Neural cell (in vitro differentiated cells): Measurements from ENCODE around the gene ORM2. TPM values are rescaled to one million over a fixed set of nuclear protein-coding genes. Genes with fewer than 3 reads are reported as not detected.
"Not testable (repeated sequence)": the region's sequence is repeated elsewhere in the genome, so short reads cannot be mapped to it uniquely, and the experiment has no call there.

Source experiments
- H2AFZ ChIP-seq: fragments of 200-600, 300-800 bp; sonication (generic), shearing (Covaris generic); 2 replicates; pipeline ENCODE4 v1.6.0; 2014; ENCODE audit warnings: low read depth, mild to moderate bottlenecking, antibody characterized with exemption, low read length, moderate library complexity
- H3F3A ChIP-seq: fragments of 200-600 bp; shearing (Covaris generic); 2 replicates; pipeline ENCODE4 v1.6.1; 2016; ENCODE audit warnings: mild to moderate bottlenecking, moderate library complexity, mixed read lengths, antibody characterized with exemption, low read length; ENCODE audit not compliant: insufficient read depth, poor library complexity, severe bottlenecking
- H3K27ac ChIP-seq: fragments of 200-600, 300-800 bp; sonication (generic), shearing (Covaris generic); 2 replicates; pipeline ENCODE4 v1.5.1; 2014; ENCODE audit warnings: mild to moderate bottlenecking, low read length, moderate library complexity
- H3K27me3 ChIP-seq: fragments of 300-800, 200-600 bp; sonication (generic), shearing (Covaris generic); 2 replicates; pipeline ENCODE4 v1.6.0; 2014; ENCODE audit warnings: mild to moderate bottlenecking, low read depth, low read length, moderate library complexity; ENCODE audit not compliant: insufficient read depth
- H3K36me3 ChIP-seq: fragments of 300-800, 200-600 bp; sonication (generic), shearing (Covaris generic); 2 replicates; pipeline ENCODE4 v1.5.1; 2014; ENCODE audit warnings: mild to moderate bottlenecking, antibody characterized with exemption, low read length, moderate library complexity; ENCODE audit not compliant: insufficient read depth
- H3K4me2 ChIP-seq: fragments of 300-800, 200-600 bp; sonication (generic), shearing (Covaris generic); 2 replicates; pipeline ENCODE4 v1.6.0; 2014; ENCODE audit warnings: mild to moderate bottlenecking, low read length
- H3K4me3 ChIP-seq: fragments of 300-800, 200-600 bp; sonication (generic), shearing (Covaris generic); 2 replicates; pipeline ENCODE4 v1.5.1; 2014; ENCODE audit warnings: mild to moderate bottlenecking, low read length, moderate library complexity
- H3K79me2 ChIP-seq: fragments of 200-600 bp; shearing (Covaris generic); replicated peaks from 2 replicates; pipeline ENCODE4 v1.6.0; 2014; ENCODE audit warnings: mild to moderate bottlenecking, low read length, moderate library complexity; ENCODE audit not compliant: insufficient read depth
- H3K9ac ChIP-seq: fragments of 300-800, 200-600 bp; sonication (generic), shearing (Covaris generic); 2 replicates; pipeline ENCODE4 v1.6.1; 2016; ENCODE audit warnings: mild to moderate bottlenecking, low read length, mixed read lengths
- H3K9me2 ChIP-seq: fragments of 200-600 bp; shearing (Covaris generic); 2 replicates; pipeline ENCODE4 v1.6.1; 2016; ENCODE audit warnings: mild to moderate bottlenecking, low read length, mixed read lengths; ENCODE audit not compliant: insufficient read depth
- H3K9me3 ChIP-seq: fragments of 200-600, 300-800 bp; sonication (generic), shearing (Covaris generic); 2 replicates; pipeline ENCODE4 v1.6.1; 2016; ENCODE audit warnings: mild to moderate bottlenecking, mixed run types, low read length, moderate library complexity, mixed read lengths
- H4K20me1 ChIP-seq: fragments of 200-600 bp; shearing (Covaris generic); 2 replicates; pipeline ENCODE4 v1.6.1; 2016; ENCODE audit warnings: mild to moderate bottlenecking, mixed run types; ENCODE audit not compliant: insufficient read depth
- CTCF ChIP-seq: fragments of 450-650 bp; IDR thresholded peaks from 2 replicates; pipeline ENCODE4 v1.5.1; 2014; ENCODE audit warnings: antibody characterized with exemption, mild to moderate bottlenecking, moderate library complexity; ENCODE audit not compliant: poor library complexity, severe bottlenecking
- EP300 ChIP-seq: fragments of 450-650 bp; conservative IDR thresholded peaks from 2 replicates; pipeline ENCODE4 v1.6.1; 2014; ENCODE audit warnings: antibody characterized with exemption, mild to moderate bottlenecking, moderate library complexity; ENCODE audit not compliant: poor library complexity, severe bottlenecking
- EZH2 ChIP-seq: fragments of 200-600, 300-800 bp; shearing (Covaris generic), sonication (generic); IDR thresholded peaks from 2 replicates; pipeline ENCODE4 v1.6.1; 2014; ENCODE audit warnings: antibody characterized with exemption, low read length, borderline replicate concordance, mild to moderate bottlenecking; ENCODE audit not compliant: insufficient read depth, poor library complexity, severe bottlenecking
- MXI1 ChIP-seq: fragments of 450-650 bp; conservative IDR thresholded peaks from 2 replicates; pipeline ENCODE4 v1.6.1; 2014; ENCODE audit warnings: antibody characterized with exemption, mild to moderate bottlenecking; ENCODE audit not compliant: poor library complexity, severe bottlenecking
- POLR2AphosphoS5 ChIP-seq: IDR thresholded peaks from 2 replicates; pipeline ENCODE4 v1.6.1; 2012
- RAD21 ChIP-seq: fragments of 450-650 bp; conservative IDR thresholded peaks from 2 replicates; pipeline ENCODE4 v1.6.1; 2014; ENCODE audit warnings: antibody characterized with exemption, mild to moderate bottlenecking, moderate library complexity
- SMC3 ChIP-seq: fragments of 450-650 bp; conservative IDR thresholded peaks from 2 replicates; pipeline ENCODE4 v1.6.1; 2014; ENCODE audit warnings: antibody characterized with exemption, mild to moderate bottlenecking, moderate library complexity; ENCODE audit not compliant: poor library complexity
- TAF1 ChIP-seq: IDR thresholded peaks from 2 replicates; pipeline ENCODE4 v1.6.1; 2012; ENCODE audit warnings: low read depth
- polyA minus RNA-seq: library from RNA; depleted of rRNA, polyadenylated mRNA; stranded (reverse); fragments of >200 nt; gene quantifications from 2 replicates; pipeline ENCODE4 v1.2.3, GENCODE V29; 2014
- polyA plus RNA-seq: library from polyadenylated mRNA; depleted of rRNA; stranded (reverse); fragments of >200 nt; gene quantifications from 2 replicates; pipeline ENCODE4 v1.2.3, GENCODE V29; 2014
- TF ChIP-seq, protein P1 (sequence below): IDR thresholded peaks from 2 replicates; pipeline ENCODE4 v1.6.1; 2012; ENCODE audit warnings: borderline replicate concordance

Gene ORM2
- not detected in 2 replicates for polyA plus RNA-seq
- polyA minus RNA-seq = not detected in 2 replicates

DNA sequence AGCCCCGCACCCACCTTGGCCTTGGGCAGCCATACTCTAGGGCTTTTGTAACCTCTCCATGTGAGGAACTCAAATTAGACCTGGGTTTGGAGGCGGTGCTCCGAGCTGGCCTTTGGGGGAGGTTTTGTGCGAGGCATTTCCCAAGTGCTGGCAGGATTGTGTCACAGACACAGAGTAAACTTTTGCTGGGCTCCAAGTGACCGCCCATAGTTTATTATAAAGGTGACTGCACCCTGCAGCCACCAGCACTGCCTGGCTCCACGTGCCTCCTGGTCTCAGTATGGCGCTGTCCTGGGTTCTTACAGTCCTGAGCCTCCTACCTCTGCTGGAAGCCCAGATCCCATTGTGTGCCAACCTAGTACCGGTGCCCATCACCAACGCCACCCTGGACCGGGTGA lies at the start of gene ORM2:
TSS of gene ORM2 (plus strand) at position 245 of the 398 bp plus-strand sequence. CDS start at position 281, 36 bp downstream.
- H3K36me3 ChIP-seq, H3F3A ChIP-seq, H3K9me3 ChIP-seq, H3K9ac ChIP-seq, H2AFZ ChIP-seq, H4K20me1 ChIP-seq, H3K79me2 ChIP-seq, H3K27ac ChIP-seq, H3K9me2 ChIP-seq, H3K27me3 ChIP-seq, H3K4me2 ChIP-seq, H3K4me3 ChIP-seq: not testable (repeated sequence)

GRCh38 chr9:114280636-114281472 lies 48.8 kb upstream of the ORM2 start:
- Histone ChIP-seq H3K4me3 (no peak overlapping the region), H3K9me3 (no peaks in the 10 kb centered on the region), H3K9ac (no peak overlapping the region), H3K79me2 (no peaks in the 10 kb centered on the region), H3F3A (no peaks in the 10 kb centered on the region), H2AFZ (no peak overlapping the region), H3K27me3 (no peaks in the 10 kb centered on the region), H3K9me2 (no peaks in the 10 kb centered on the region), H3K4me2 (no peak overlapping the region), H3K36me3 (no peaks in the 10 kb centered on the region), H3K27ac (no peak overlapping the region), H4K20me1 (no peaks in the 10 kb centered on the region)
- TF ChIP-seq POLR2AphosphoS5 = no peak
- no peak for TF ChIP-seq RAD21
- TF ChIP-seq, protein P1, sequence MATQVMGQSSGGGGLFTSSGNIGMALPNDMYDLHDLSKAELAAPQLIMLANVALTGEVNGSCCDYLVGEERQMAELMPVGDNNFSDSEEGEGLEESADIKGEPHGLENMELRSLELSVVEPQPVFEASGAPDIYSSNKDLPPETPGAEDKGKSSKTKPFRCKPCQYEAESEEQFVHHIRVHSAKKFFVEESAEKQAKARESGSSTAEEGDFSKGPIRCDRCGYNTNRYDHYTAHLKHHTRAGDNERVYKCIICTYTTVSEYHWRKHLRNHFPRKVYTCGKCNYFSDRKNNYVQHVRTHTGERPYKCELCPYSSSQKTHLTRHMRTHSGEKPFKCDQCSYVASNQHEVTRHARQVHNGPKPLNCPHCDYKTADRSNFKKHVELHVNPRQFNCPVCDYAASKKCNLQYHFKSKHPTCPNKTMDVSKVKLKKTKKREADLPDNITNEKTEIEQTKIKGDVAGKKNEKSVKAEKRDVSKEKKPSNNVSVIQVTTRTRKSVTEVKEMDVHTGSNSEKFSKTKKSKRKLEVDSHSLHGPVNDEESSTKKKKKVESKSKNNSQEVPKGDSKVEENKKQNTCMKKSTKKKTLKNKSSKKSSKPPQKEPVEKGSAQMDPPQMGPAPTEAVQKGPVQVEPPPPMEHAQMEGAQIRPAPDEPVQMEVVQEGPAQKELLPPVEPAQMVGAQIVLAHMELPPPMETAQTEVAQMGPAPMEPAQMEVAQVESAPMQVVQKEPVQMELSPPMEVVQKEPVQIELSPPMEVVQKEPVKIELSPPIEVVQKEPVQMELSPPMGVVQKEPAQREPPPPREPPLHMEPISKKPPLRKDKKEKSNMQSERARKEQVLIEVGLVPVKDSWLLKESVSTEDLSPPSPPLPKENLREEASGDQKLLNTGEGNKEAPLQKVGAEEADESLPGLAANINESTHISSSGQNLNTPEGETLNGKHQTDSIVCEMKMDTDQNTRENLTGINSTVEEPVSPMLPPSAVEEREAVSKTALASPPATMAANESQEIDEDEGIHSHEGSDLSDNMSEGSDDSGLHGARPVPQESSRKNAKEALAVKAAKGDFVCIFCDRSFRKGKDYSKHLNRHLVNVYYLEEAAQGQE = no peak
- TF ChIP-seq CTCF = no peak
- no peak for TF ChIP-seq TAF1
- TF ChIP-seq EZH2 = no peak
- no peak for TF ChIP-seq EP300
- no peak for TF ChIP-seq MXI1
- TF ChIP-seq SMC3 = no peak
